HG02870 (cell line): ENCODE measurements around the gene TMA7.
"Not testable (repeated sequence)": the region's sequence is repeated elsewhere in the genome, so short reads cannot be mapped to it uniquely, and the experiment has no call there.

ENCODE experiments used
- ATAC-seq: cut with Tn5 transposase; IDR thresholded peaks from one replicate; pipeline ENCODE4 v1.9.1; 2021; ENCODE audit warnings: mild to moderate bottlenecking, moderate library complexity; ENCODE audit not compliant: unreplicated experiment

The TMA7 gene

DNA sequence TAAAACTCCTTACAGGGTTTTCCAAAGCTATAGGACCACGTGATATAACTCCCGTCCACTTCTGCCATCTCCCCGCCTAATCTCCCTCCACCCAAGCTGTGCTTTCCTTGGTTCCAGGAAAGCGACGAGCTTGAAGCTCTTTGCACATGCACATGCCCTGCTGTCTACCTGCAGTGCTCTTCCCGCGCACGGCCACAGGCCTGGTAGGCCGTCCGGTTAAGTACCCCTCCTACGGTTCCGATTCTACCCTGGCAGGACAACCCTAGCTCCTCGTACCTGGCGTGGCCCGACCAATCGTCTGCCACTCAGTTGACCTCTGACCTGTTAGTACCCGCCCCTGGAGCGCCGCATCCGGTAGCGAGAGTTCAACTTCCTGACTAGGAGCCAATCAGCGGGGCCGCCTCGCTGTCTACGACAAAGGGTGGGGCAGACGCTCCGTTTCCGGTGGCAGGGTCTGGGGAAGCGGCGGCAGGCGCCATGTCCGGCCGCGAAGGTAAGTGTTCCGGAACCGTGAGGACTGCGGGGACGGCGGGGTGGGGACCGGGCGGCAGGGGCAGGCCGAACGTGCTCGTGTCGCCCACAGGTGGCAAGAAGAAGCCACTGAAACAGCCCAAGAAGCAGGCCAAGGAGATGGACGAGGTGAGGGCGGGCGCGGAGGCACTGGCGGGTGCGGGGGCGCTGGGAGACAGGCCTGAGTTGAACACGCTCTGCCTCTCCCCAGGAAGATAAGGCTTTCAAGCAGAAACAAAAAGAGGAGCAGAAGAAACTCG, at the start of gene TMA7, which contains the start of gene CCDC51:
Gene TMA7 (plus strand): TSS at position 438 of the 770 bp plus-strand sequence. CDS start 40 bp downstream, at position 478.
Gene CCDC51 (minus strand): TSS at position 300 of the 770 bp plus-strand sequence. CDS start 4,991 bp downstream, outside the sequence.
- peak; percentile 97 for ATAC-seq

DNA sequence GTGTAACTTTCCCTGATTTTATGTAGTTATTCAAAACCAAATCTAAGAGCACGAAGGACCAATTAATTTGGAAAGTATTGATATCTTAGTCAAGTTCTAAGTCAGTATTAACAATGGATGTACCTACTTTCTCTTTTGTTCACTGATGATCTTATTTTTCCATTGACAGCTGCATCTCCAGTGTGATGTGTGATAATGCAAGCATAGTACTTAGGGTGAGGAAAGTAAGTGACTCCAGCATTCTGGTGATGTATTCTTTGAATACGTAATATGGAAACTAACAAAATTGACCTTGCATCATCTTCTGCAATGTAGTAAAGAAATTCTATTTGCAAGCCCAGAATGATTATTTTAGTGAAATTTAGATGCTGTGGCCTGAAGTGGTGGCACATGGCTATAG, 45.7 kb upstream of the TMA7 start:
- ATAC-seq = no peak

DNA sequence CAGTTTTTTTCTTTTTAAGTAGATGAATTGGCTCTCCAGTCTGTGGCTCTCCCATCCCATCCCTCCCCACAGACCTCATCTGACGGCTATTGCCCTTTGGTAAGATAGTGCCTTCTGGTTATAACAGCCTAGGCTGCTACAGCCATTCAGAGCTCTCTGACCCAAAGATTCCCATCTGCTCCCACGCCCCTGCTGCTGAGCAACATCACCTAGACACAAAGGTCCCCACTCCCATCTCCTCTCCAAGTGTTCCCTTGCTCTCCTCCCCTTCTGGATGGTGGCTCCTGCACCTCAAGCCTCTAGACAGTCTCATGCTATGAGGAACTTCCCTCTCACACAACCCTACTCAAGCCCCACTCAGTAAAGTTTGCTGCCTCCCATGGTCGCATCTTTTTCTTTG, 44.3 kb upstream of the TMA7 start:
- ATAC-seq = no peak

DNA sequence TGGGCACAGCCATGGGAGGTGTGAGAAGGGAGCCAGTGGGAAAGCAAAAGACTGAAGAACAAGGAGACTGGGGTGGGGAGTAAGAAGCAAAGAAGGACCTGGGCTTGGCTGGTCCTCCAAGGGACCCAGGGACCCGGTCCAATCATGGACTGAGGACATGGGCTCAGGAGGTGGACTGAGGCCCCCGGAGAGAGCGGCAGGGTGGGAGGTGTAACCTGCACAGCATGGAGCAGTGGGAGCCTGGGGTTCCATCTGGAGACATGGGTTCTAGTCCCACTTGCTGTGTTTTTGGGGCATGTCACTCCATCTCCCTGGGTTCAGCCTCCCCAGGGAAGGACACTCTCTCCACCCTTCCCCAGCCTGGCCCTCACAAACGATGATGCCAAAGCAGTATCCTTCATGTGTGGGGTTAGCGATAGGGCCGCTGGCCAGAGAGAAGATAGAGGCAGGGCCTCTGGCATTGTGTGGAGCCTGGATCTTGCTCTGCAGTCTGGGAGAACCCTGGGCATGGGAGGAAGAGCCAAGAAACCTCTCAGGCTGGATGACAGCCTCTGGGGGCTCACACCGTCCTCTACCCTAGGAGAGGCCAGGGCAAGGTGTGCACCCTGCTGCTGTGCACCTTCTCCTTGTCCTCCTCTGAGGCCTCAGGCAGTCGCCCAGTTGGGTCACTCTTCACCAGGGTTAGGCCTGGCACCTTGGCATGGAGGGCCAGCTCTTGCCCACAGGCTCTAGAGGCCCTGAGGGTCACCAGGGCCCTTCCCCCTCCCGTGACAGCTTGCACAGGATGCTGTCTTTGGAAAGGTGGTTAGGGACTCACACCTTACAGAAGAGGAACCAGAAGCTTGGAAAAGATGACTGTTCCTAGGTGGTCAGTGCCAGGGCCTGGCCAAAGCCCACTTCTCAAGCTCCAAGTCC, 42.0 kb upstream of the TMA7 start:
- ATAC-seq = no peak

DNA sequence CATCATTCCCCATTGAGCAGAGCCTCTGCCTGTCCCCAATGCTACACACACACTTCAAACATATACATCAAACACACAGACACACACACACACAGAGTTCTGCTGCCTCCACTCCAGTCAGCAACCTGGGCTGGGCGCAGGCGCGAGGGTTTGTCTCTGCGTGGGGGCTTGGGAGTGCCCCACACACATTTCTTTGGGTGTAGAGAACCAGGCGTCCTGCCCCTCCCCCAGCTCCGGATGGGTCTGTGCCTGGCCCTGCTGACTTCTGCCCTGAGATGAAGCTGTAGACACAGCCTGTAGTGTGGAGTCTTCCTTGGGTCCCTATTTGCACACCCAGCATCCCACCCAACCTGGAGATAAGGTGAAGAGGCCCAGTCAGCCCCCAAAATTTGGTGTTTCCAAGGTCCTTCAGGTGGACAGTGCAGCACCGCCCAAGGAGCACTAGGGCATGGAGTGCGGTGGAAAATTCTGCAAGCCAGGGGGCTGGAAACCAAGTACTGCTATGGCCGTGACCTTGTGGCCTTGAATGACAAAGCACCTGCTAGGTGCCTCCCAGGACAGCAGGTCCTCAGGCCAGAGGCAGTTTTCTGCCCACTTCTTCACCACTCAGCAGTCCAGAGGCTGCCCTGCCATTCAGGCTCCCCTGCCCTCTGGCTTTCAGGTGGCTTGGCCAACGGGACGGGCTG, 41.2 kb upstream of the TMA7 start:
- no peak for ATAC-seq

DNA sequence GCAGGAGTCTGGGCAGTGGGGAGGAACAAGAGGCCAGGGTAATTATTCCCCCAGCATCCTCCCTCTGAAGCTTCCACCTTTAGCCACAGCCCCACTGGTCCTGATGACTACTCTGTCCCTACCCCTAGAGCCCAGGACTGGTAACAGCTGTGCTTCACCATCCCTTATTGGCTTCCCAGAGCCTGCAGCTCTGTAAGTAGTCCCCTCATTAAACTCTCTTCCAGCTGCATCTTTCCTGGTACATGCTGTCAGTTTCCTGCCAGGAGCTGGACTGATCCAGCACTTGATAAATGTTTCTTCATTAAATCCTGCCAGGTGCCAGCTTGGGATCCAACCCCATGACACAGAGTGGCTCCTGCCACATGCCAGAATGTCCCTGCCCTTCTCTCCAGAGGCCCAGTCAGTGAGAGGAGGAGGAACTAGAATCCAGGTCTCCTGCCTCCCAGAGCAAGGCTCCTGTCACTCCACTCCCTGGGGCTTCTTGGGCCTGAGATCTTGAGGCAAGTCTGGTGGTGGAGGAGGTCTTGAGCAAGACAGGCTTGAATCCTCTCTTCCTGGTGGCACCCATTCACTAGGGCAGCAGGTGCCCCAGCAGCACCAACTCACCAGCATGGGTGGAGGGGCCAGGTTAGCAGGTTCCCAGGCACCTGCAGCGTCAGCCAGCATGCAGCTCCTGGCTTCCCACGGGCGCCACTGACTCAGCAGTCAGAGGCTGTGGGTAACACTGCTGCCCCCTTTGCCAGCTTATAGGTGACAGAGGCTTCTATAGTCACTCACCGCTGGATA, 40.5 kb upstream of the TMA7 start:
- no peak for ATAC-seq

DNA sequence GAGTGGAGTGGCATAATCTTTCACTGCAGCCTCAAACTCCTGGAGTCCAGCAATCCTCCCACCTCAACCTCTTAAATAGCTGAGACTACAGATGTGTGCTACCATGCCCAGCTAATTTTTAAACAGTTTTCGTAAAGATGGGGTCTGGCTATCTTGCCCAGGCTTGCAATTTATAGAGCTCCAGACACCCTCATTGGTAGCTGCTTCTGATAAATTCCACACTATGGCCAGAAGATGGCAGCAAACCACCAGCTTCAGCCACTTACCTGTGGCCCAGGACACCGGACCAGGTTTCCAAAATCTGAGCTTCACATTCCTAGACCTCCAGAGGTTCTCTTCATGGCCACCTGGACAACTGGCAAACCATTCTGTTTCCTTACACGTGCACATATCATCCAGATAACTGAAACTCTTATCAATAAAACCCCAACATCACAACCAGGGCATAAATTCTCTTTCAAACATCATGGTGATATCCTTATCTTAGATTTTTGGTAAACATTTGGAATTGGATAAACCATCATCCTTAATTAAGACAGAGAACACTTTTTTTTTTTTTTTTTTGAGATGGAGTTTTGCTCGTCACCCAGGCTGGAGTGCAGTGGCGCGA, 39.1 kb upstream of the TMA7 start:
- ATAC-seq = no peak

DNA sequence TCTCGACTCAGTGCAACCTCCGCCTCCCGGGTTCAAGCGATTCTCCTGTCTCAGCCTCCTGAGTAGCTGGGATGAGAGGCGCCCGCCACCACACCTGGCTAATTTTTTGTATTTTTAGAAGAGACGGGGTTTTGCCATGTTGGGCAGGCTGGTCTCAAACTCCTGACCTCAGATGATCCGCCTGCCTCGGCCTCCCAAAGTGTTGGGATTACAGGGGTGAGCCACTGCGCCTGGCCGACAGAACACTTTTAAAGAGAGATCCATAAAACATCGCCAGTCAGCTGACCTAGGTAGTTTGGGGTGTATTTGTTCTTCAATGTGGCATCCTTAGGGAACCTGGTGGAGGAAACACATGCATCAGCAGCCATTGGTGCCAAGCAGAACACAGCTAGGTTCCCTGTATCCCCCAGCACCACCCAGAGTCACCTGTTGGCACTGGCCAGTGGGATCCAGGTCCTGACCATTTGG, 38.6 kb upstream of the TMA7 start:
- ATAC-seq = not testable (repeated sequence)

DNA sequence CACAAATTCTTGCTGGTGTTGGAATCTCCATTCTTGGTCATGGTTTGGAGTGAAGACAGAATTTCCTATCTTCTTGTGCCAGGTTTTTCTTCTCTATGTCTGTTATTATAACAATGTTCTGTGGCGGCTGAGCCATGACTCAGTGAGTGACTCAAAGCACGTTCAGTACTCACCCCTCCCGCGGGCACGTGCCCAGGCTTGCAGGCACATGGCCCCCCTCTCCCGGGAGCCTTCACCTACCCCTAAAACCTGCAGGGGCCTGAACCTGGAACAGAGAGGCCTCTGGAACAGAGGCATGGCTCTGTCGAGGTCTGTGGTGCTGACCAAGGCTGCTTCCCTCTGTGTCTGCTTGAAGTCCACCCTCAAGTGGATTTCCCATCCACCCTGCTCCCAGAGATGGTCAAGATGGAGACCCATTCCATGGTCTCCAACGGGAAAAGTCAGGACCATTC, 37.8 kb upstream of the TMA7 start:
- ATAC-seq = no peak

DNA sequence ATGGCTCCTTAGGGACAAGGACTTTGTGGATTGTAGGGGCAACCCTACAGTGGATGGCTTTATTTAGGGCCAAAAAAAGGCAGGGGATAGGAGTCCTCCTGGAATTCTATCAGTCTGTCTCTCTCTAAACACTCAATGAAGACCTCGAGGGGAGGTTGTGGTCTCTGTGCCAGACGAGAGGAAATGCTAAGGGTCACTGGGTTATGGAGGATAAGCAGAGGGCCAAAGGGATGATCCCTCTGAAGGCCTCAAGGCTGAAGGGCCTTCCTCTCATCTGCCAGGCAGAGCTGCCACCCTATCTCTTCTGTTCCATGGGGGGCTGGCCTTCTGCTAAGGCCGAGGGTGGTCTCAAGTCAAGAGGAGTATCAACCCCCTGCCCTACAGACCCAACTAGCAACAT, 37.1 kb upstream of the TMA7 start:
- ATAC-seq = no peak

DNA sequence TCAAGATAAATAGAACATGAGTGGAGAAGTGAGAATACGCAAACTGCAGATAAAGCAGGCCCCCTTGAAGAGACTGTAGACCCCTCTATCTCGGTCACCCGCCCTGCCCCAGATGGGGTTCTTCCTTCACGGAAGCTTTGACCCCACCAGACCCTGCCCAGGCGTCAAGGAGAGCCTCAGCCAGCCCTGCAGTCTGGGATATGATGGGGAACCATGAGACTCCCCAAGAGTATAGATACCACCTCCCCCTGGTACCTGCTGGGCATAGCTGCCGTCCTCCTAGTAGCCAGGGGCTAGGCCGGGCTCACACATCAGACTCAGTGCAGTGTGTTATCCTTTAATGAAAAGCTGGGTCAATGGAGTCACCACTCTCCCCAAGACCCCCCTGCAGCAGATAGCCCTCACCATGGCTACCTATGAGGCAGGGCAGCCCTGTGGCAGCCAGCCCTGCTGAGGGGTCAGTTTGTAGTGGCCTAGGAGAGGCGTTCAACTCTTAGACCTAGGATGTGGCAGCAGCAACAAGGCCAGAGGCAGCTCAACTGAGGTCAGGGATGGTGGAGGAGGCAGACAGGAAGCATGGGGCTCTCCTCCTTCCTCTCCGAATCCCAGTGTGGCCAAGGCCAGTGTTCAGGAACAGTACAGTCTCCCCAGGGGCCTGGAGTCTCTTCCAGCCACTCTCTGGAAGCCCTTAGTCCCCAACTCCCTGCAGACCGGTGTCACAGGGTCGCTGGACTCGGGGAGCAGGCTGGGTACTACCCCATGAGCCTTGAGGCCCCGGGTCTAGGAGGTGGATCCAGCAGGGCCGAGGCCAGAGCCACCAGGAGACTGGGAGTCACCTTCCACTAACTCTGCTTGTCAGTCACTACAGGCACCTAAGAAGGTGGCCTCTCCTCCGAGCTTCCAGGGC, 36.3 kb upstream of the TMA7 start:
- ATAC-seq = no peak

DNA sequence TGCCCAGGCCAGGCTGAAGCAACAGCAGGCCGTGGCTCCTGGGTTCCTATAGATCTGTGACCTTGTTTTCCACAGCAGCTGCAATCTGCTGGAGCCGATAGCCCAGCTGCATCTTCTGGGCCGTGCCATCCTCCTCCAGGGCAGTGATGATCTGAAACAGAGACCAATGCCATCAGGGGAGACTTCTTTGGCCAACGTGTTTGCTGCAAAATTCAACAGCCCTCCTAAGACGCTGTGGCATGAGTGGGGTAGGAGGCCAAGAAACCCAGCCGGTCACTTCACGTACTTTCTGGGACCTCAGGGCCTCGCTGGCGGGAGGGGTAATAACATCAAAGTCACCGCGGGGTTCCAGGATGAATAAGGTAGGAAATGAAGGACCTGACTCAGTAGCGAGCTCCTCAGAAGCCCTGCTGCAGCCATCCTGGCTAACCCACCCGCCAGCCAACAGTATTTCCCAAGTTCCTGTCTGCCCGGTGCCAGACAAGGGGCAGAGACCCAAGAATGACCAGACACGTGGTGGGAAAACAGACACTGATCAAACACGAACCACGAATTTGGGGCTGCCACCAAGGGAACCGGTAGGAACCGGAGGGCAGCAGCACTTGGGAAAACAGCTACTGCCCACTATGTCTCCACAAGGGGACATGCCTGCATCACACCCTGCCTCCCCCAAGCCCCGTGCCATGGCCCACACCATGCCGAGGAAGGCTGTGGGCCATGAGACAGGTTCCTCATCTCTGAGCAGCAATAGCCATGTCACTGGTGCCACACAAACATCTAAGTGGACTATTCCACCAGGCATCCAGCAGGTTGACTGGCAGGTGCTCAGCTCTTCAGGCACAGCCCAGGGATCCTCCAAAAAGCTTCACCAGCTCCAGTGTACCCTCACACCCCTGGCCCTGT, 35.4 kb upstream of the TMA7 start:
- ATAC-seq = no peak

DNA sequence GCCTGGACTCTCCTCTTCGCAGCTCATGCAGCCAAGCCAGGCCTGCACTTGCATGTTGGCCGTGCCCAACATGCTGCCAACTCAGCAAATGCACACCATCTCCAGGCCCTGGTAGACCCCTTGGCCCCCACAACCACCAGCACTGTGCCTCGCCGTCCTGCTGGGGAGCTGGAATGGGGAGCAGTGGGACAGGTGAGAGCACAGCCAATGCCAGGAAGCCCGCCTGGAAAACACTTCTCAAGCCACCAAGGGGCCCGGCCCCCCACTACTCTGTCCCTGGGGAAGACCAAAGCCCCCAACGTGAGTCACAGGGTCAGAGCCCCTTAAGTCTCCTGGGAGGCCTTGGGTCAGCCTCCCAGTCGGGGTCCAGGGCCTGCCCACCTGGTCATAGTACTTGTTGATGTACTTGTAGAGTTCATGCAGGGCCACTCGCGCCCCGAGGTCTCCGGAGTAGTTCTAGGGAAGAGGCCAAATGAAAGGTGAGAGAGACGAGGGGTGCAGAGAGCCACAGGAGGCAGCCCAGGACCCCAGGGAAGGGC, 34.6 kb upstream of the TMA7 start:
- ATAC-seq = no peak

DNA sequence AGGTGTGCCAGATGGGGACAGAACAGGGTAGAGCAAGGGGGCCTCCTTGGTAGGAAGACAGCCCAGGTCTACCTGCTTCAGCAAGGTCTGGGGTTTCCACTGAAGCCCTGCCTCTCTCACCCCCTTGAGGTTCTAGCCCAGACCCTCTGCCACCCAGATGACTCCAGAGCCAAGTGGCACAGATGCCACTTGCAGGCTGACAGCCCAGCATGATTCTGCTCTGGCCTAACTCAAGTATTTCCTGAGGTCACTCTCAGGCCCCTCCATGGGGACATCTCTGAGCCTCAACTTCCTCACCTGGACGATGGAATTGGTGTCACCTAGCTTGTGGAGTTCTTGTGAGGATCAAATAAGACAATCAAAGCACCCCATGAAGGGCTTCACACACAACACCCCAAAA, 34.1 kb upstream of the TMA7 start:
- no peak for ATAC-seq

DNA sequence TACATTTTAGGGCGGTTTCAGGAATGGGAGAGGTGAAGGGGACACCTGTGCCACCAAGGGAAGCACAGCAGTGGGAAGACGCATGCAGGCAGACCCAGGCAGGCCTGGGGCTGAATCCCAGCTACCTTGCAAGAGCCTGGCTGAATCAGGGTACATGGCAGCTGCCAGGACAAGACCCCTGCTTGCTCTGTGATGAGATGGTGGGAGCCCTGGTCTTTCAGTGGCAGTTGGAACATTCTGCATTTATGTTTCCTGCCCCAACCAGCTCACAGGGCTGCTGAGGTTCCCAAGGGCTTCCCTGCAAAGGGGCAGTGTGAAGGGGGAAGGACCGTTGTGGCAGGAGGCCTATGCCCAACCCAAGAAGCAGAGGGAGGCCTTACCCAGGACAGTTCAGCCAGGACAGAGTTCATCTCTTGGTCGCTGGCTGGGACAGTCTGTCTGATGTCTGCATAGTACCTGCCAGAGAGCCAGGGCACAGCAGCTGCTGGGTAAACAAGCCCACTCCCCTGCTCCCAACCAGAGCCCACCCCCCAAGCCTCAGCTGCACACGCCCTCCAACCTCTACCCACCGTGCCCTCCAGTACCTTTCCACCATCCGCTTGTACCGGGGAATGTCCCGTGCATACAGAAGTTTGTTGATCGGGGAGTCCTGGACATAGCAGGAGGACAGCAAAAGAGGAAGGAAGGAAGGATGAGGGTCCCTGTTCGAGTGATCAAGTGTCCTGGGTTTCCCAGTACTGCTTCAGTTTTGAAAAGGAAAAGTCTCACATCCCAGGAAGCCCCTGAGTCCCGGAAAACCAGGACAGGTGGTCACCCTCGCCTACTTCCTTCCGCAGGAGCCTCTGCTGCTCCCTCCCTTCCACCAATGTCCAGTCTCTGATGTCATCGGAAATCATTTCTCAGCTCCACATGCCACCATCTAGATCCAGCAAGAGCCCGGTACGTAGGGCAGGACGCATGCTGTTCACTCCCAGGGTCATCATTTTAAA, 33.3 kb upstream of the TMA7 start:
- no peak for ATAC-seq

DNA sequence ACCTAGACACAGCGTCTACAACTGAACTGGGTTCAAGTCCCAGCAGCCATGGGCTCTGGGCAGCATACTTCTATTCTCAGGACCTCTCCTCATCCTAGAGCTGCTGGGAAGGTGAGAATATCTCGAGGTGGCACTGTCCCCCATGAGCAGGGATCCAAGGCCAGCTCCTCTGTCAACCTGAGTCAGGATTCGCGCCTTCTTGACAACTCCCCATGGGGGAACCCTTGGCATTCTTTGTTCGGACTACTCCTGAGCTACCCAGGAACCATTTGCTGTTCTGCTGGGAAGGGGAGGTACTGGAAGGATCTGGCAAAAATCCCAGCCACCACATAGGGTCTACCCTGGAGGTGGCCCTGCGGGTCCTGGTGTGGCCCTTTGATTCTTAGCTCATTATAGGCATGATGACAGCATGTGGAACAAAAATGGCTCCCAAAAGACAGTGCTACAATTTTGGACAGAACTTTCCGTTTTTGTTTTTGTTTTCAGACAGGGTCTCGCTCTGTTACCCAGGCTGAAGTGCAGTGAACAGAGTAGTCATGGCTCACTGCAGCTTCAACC, 32.4 kb upstream of the TMA7 start:
- ATAC-seq = no peak
